HEK293T (cell line): ENCODE data around the gene SYNE1.
"Not testable (repeated sequence)": the region's sequence is repeated elsewhere in the genome, so short reads cannot be mapped to it uniquely, and the experiment has no call there.

Experiments used
- CTCF ChIA-PET: fragments of 350-600 bp; formaldehyde crosslinking; extraction: SDS; loops from one replicate; lab custom pipeline; 2021; ENCODE audit warnings: antibody characterized with exemption, inconsistent platforms; lab: Yijun Ruan, JAX
- POLR2A ChIA-PET: fragments of 350-600 bp; formaldehyde crosslinking; extraction: SDS; loops from one replicate; lab custom pipeline; 2020; ENCODE audit warnings: antibody characterized with exemption, inconsistent platforms; lab: Yijun Ruan, JAX
- DNase-seq: peaks from one replicate; pipeline ENCODE4 v3.0.0; 2012; ENCODE audit warnings: mixed read lengths; ENCODE audit errors: extremely low spot score
- ARNT ChIP-seq: fragments of 450-650 bp; IDR thresholded peaks from 2 replicates; pipeline ENCODE4 v1.6.1; 2017; ENCODE audit warnings: mild to moderate bottlenecking
- BHLHE40 ChIP-seq: fragments of 450-650 bp; IDR thresholded peaks from 2 replicates; pipeline ENCODE4 v1.6.1; 2016; ENCODE audit warnings: mild to moderate bottlenecking, moderate library complexity, borderline replicate concordance
- CTBP1 ChIP-seq: fragments of 450-650 bp; IDR thresholded peaks from 2 replicates; pipeline ENCODE4 v1.6.1; 2016; ENCODE audit warnings: borderline replicate concordance
- ELF4 ChIP-seq: fragments of 450-650 bp; IDR thresholded peaks from 2 replicates; pipeline ENCODE4 v1.6.1; 2017; ENCODE audit warnings: antibody characterized with exemption
- FOXA1 ChIP-seq: fragments of 450-650 bp; IDR thresholded peaks from 2 replicates; pipeline ENCODE4 v1.6.1; 2016; ENCODE audit warnings: mild to moderate bottlenecking
- FOXK2 ChIP-seq: fragments of 450-650 bp; IDR thresholded peaks from 2 replicates; pipeline ENCODE4 v1.6.1; 2016; ENCODE audit warnings: mild to moderate bottlenecking
- FOXM1 ChIP-seq: fragments of 450-650 bp; IDR thresholded peaks from 2 replicates; pipeline ENCODE4 v1.6.1; 2017; ENCODE audit warnings: mild to moderate bottlenecking, borderline replicate concordance
- HDGF ChIP-seq: fragments of 450-650 bp; IDR thresholded peaks from 2 replicates; pipeline ENCODE4 v1.6.1; 2017; ENCODE audit warnings: antibody characterized with exemption, borderline replicate concordance
- L3MBTL2 ChIP-seq: fragments of 450-650 bp; conservative IDR thresholded peaks from 2 replicates; pipeline ENCODE4 v1.6.1; 2016; ENCODE audit warnings: mild to moderate bottlenecking
- LEF1 ChIP-seq: fragments of 450-650 bp; IDR thresholded peaks from 2 replicates; pipeline ENCODE4 v1.6.1; 2017; ENCODE audit warnings: mild to moderate bottlenecking, borderline replicate concordance
- NFRKB ChIP-seq: fragments of 450-650 bp; IDR thresholded peaks from 2 replicates; pipeline ENCODE4 v1.6.1; 2016; ENCODE audit warnings: mild to moderate bottlenecking, moderate library complexity
- PKNOX1 ChIP-seq: fragments of 450-650 bp; IDR thresholded peaks from 2 replicates; pipeline ENCODE4 v1.6.1; 2016
- SP1 ChIP-seq: fragments of 450-650 bp; IDR thresholded peaks from 2 replicates; pipeline ENCODE4 v1.6.1; 2017
- SUZ12 ChIP-seq: fragments of 450-650 bp; IDR thresholded peaks from 2 replicates; pipeline ENCODE4 v1.6.1; 2016; ENCODE audit warnings: mild to moderate bottlenecking
- TARDBP ChIP-seq: fragments of 450-650 bp; IDR thresholded peaks from 2 replicates; pipeline ENCODE4 v1.6.1; 2016
- ZNF384 ChIP-seq: fragments of 450-650 bp; IDR thresholded peaks from 2 replicates; pipeline ENCODE4 v1.6.1; 2016

The SYNE1 gene

GRCh38 chr6:152078001-152078400, 559.2 kb downstream of the SYNE1 start:
- ChIA-PET CTCF (no interaction called here), POLR2A (no interaction called here)
- no peak for DNase-seq
- TF ChIP-seq L3MBTL2 (no peak), LEF1 (no peak), SUZ12 (no peak), FOXK2 (no peak), FOXA1 (no peak), ARNT (no peak), FOXM1 (no peak), CTBP1 (no peak), PKNOX1 (no peak), TARDBP (no peak)

- POLR2A ChIA-PET, DNase-seq, CTCF ChIA-PET: not testable (repeated sequence)
Measured at GRCh38 chr6:152076242-152076641, 560.9 kb downstream of the SYNE1 start.

GRCh38 chr6:152071843-152072242, 565.3 kb downstream of the SYNE1 start:
- DNase-seq: no peak
- ChIA-PET POLR2A (no interaction called here), CTCF (no interaction called here)
- TF ChIP-seq SP1 (no peak), FOXA1 (no peak), L3MBTL2 (no peak), PKNOX1 (no peak), FOXK2 (no peak), HDGF (no peak), SUZ12 (no peak), LEF1 (no peak), NFRKB (no peak), ELF4 (no peak), BHLHE40 (no peak), ZNF384 (no peak), ARNT (no peak), FOXM1 (no peak), TARDBP (no peak)
